Measurements from ENCODE around the gene CEACAM21.

- TF ChIP-seq CBX2 (IDR thresholded peaks at IDR 0.05; ENCODE audit: borderline replicate concordance, low read depth): no peak
- TF ChIP-seq CTCF (IDR thresholded peaks at IDR 0.05): no peak
- TF ChIP-seq POLR2A (IDR thresholded peaks at IDR 0.05; ENCODE audit: low read length): no peak
- TF ChIP-seq RFX5 (IDR thresholded peaks at IDR 0.05): no peak
- no peak for TF ChIP-seq CHD4 (IDR thresholded peaks at IDR 0.05; ENCODE audit: borderline replicate concordance)
- no peak for TF ChIP-seq CHD2 (IDR thresholded peaks at IDR 0.05; ENCODE audit: low read length, partially characterized antibody)
- TF ChIP-seq JUN (IDR thresholded peaks at IDR 0.05): no peak
These were observed 43.4 kb upstream of the CEACAM21 start for GRCh38 chr19:41532526-41532925.

All from A549 (cell line).